Measurements from ENCODE around the gene JARID2.
A peak's percentile ranks its signal among the peaks of the same experiment; 100 is the strongest.

The JARID2 gene

DNA sequence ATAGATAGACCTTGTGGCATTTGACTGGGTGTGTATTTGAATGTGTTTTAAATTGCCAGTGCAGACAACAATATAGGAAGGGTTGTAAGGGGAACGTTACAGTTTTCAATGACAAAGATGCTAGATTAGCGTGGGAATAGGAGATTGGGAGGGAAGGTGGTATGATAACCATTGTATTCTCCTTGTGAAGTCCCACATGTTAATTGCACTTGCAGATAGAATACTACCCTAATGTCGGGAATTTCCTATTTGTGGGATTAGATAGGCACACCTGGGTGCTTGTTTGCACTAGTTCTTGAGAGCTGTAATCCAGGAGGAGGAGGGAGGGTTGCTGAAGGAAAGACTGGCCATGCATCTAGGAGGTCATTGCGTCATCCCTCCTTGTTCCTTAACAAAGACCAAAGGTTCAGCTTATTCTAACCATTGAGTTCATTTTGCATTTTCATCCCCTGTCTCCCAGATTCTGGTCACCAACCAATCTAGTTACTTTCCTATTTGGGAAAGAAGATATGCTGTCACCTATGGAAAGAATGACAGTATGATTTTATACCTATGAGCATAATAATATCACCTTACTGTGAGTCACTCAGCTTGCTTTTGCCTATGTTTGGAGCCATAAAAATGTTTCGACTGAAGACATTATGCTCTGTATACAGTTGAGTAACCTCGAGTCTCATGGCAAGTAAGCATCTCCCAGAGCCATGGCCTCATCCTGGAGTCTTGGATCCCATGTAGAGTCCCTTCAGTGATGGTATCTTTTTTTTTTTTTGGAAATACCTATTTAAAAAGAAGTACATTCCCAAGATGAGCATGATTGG, 215.5 kb downstream of the JARID2 start:
- ATAC-seq (replicated peaks; ENCODE audit: extremely low read depth, poor library complexity, severe bottlenecking) (no peak), DNase-seq (ENCODE audit: low spot score in 2 of 2) (no peak)
- H3K27ac Mint-ChIP-seq (ENCODE audit: low read depth) = no peak overlapping the region
- H3K36me3 Mint-ChIP-seq (ENCODE audit: insufficient read depth) = peaks cover 5% of the 10 kb centered on the region
- H3K4me3 Mint-ChIP-seq = no peak overlapping the region
- no peaks in the 10 kb centered on the region for H3K9me3 Mint-ChIP-seq
- peaks cover 43% of the 10 kb centered on the region for H3K4me1 Mint-ChIP-seq
- H3K27me3 Mint-ChIP-seq = no peaks in the 10 kb centered on the region

DNA sequence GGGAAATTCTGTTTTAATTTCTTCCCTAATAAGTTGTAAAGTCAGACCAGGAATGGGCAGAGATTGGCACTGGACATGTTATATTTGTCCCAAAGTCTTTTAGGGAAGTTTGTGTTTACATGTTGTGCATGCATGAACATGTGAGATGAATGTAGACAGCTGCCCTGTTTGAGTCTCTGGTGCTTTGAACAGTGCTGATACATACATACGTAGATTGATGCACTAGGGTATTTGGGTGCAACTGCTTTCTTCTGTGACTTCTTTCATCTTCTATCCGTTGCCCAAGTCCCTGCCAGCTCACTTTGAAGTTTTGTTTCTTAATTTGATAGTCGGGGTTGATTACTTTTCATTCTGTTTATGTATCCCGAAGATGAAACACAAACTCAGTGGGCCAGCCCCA, 216.4 kb downstream of the JARID2 start:
- Mint-ChIP-seq H3K27me3 (no peaks in the 10 kb centered on the region), H3K9me3 (no peaks in the 10 kb centered on the region), H3K36me3 (ENCODE audit: insufficient read depth) (peaks cover 5% of the 10 kb centered on the region), H3K27ac (ENCODE audit: low read depth) (no peak overlapping the region), H3K4me1 (peaks cover 39% of the 10 kb centered on the region), H3K4me3 (no peak overlapping the region)
- no peak for ATAC-seq (replicated peaks; ENCODE audit: extremely low read depth, poor library complexity, severe bottlenecking)
- no peak for DNase-seq (ENCODE audit: low spot score in 2 of 2)

DNA sequence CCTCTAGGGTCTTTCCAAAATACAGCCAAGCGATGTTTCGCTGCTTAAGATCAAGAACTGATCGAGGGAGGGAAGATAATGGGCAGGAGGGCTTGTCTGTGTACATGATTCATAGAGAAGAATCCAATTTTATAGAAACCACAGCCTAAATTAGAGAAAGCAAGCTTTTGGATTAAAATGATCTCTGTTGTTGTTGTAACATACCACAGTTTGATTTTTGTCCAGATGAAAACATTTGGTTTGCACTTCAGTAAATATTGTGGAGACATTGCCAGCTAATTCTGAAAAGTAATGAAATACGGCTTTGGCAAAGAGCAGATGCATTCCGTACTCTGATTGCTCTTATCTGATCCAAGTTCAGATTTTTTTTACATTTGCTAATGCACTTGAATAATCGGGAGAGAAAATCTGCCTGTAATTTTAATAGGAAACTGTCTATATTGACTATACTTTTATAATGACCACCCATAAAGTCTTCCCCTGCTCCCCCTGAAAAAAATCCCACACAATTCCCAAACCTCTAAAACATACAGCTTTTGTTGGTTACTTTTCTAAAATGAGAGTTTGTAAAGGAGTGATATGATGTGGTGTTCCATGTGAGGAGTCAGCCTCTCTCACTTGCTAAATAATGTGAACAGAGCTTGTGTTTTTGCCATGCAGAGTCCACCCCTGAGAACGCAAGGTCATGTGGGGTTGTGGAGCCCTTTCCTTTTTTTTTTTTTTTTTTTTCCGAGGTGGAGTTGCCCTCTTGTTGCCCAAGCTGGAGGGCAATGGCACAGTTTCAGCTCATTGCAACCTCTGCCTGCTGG, 217.1 kb downstream of the JARID2 start:
- H3K27ac Mint-ChIP-seq (ENCODE audit: low read depth) = no peak overlapping the region
- ATAC-seq (replicated peaks; ENCODE audit: extremely low read depth, poor library complexity, severe bottlenecking) (no peak), DNase-seq (ENCODE audit: low spot score in 2 of 2) (no peak)
- H3K36me3 Mint-ChIP-seq (ENCODE audit: insufficient read depth) = peaks cover 5% of the 10 kb centered on the region
- H3K9me3 Mint-ChIP-seq = no peaks in the 10 kb centered on the region
- H3K4me3 Mint-ChIP-seq = no peak overlapping the region
- no peaks in the 10 kb centered on the region for H3K27me3 Mint-ChIP-seq
- peaks cover 37% of the 10 kb centered on the region for H3K4me1 Mint-ChIP-seq

DNA sequence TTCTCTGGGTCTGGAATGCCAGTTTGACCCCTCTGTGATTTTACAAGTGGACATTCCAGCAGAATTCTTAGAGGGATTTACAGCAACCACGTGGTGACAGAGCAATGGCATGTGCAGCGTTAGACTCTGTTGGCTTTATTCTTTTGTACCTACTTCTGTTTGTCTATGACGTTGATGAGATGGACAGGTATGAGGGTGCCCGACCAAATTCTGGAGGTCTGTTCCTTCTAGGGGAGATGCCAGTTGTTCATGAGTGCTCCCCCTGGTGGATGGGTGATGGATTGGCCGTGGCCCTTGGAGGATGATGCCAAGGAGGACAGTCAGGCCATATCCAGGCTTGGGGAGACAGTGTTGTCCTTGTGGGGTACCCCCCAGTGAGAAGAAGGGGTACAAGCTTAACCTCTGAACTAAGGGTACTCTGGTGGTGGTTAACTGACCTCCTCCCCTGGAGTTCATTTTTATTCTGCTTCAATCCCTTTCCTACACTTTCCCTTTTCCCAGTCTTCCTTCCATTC, 218.4 kb downstream of the JARID2 start:
- DNase-seq (ENCODE audit: low spot score in 2 of 2) (peak; percentile 47 to 56), ATAC-seq (replicated peaks; ENCODE audit: extremely low read depth, poor library complexity, severe bottlenecking) (no peak)
- H3K27me3 Mint-ChIP-seq = no peaks in the 10 kb centered on the region
- H3K27ac Mint-ChIP-seq (ENCODE audit: low read depth) = no peak overlapping the region
- H3K36me3 Mint-ChIP-seq (ENCODE audit: insufficient read depth) = peaks cover 11% of the 10 kb centered on the region
- peaks cover 31% of the 10 kb centered on the region for H3K4me1 Mint-ChIP-seq
- H3K4me3 Mint-ChIP-seq = no peak overlapping the region
- H3K9me3 Mint-ChIP-seq = no peaks in the 10 kb centered on the region

DNA sequence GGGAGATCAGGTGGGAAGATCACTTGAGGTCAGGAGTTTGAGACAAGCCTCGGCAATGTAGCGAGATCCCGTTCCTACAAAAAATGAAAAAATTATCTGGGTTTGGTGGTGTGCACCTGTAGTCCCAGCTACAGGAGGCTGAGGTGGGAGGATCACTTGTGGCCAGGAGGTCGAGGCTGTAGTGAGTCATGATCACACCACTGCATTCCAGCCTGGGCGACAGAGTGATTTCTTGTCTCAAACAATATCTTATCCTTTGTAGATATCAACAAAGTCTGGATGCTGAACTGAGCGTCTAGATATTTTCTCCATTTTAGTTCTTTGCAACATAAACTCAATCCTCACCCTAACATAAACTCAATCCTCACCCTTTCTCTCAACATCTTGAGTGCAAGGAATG, 219.3 kb downstream of the JARID2 start:
- Mint-ChIP-seq H3K4me3 (no peak overlapping the region), H3K27ac (ENCODE audit: low read depth) (no peak overlapping the region), H3K27me3 (no peaks in the 10 kb centered on the region), H3K9me3 (no peaks in the 10 kb centered on the region), H3K36me3 (ENCODE audit: insufficient read depth) (peaks cover 11% of the 10 kb centered on the region), H3K4me1 (peaks cover 26% of the 10 kb centered on the region)
- DNase-seq (ENCODE audit: low spot score in 2 of 2) = no peak
- no peak for ATAC-seq (replicated peaks; ENCODE audit: extremely low read depth, poor library complexity, severe bottlenecking)

DNA sequence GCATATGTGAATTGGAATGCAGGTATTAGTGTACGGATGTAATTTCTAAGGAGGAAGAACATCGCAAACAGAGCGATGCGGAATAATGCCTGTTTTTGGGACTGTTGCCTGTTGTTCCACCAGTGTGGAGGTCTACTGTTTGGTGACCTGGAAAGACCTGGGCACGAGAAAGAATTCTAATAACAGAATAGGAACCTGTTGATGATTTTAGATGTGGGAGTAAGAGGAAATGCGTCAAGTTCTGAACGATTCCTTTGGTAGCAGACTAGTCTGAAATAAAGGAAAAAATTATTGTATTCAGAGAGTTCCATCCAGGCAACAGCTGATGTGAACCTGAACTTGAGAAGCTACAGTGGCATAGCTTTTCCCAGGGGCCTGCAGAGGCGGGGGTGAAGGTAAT, 224.9 kb downstream of the JARID2 start:
- H3K9me3 Mint-ChIP-seq = no peaks in the 10 kb centered on the region
- H3K4me1 Mint-ChIP-seq = peaks cover 12% of the 10 kb centered on the region
- DNase-seq (ENCODE audit: low spot score in 2 of 2) (no peak), ATAC-seq (replicated peaks; ENCODE audit: extremely low read depth, poor library complexity, severe bottlenecking) (no peak)
- no peak overlapping the region for H3K27ac Mint-ChIP-seq (ENCODE audit: low read depth)
- peaks cover 14% of the 10 kb centered on the region for H3K36me3 Mint-ChIP-seq (ENCODE audit: insufficient read depth)
- H3K4me3 Mint-ChIP-seq = no peak overlapping the region
- H3K27me3 Mint-ChIP-seq = no peaks in the 10 kb centered on the region

DNA sequence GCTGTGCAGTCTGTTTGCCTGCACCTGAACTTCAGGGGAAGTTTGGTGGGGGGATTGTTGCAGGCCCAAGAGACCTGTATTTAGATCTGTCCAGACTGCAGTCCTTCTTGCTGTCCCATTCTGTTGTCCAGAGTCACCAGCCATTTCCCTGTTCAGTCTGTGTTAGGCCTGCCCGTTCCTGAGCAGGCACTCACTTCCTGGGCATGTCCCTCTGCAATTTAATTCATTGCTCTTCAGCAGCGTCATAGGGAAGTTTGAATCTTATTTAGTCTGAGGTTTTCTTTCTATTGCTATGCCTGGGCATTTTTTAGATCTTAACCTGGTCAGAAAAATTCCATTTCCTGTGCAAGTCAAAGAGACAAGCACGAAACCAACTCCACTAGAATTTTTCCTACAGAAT, 226.8 kb downstream of the JARID2 start:
- Mint-ChIP-seq H3K27me3 (no peaks in the 10 kb centered on the region), H3K9me3 (no peaks in the 10 kb centered on the region), H3K4me1 (peaks cover 21% of the 10 kb centered on the region), H3K36me3 (ENCODE audit: insufficient read depth) (peaks cover 15% of the 10 kb centered on the region), H3K27ac (ENCODE audit: low read depth) (no peak overlapping the region), H3K4me3 (no peak overlapping the region)
- ATAC-seq (replicated peaks; ENCODE audit: extremely low read depth, poor library complexity, severe bottlenecking) (no peak), DNase-seq (ENCODE audit: low spot score in 2 of 2) (no peak)

DNA sequence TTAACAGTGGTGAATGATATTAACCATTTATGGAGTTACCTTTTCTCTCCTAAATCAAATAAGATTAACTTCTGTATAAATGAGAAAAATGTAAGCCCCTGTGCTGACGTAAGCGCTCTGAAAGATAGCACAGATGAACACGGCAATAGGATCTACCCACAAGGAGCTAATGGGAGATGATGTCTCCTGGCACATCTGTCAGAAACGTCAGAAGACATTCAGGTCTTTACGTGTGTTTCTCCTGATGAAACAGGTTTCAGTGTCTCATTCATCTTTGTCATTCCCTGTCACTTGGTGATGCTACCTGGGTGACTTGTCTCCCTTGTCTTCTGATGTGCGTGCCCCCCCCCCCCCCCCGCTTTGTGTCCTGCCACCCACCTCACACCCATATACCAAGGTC, 227.3 kb downstream of the JARID2 start:
- Mint-ChIP-seq H3K36me3 (ENCODE audit: insufficient read depth) (peaks cover 14% of the 10 kb centered on the region), H3K27me3 (no peaks in the 10 kb centered on the region), H3K4me3 (no peak overlapping the region), H3K9me3 (no peaks in the 10 kb centered on the region), H3K4me1 (peaks cover 21% of the 10 kb centered on the region), H3K27ac (ENCODE audit: low read depth) (no peak overlapping the region)
- no peak for DNase-seq (ENCODE audit: low spot score in 2 of 2)
- ATAC-seq (replicated peaks; ENCODE audit: extremely low read depth, poor library complexity, severe bottlenecking) = no peak

DNA sequence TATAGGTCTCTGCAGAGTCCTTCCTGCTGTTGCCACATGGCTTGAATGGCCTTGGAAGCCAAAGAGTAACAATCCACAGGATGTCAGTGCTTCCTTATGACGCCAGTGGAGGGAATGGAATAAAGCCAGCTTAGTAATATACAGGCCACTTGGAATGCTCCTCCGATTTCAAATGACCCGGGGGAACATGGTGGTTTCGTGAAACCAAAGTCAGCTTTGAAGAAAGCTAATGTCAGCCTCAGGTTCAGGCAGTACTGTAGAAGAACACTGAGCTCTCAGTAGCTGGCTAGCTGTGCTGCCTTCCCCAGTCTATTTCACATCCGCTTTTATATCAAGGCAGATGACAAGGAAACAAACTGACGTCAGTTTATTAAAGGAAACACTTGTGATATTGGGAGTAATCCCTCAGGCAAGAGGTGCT, 227.9 kb downstream of the JARID2 start:
- H3K36me3 Mint-ChIP-seq (ENCODE audit: insufficient read depth) = peaks cover 9% of the 10 kb centered on the region
- H3K27ac Mint-ChIP-seq (ENCODE audit: low read depth) = no peak overlapping the region
- H3K4me3 Mint-ChIP-seq = no peak overlapping the region
- H3K27me3 Mint-ChIP-seq = no peaks in the 10 kb centered on the region
- H3K4me1 Mint-ChIP-seq = peaks cover 21% of the 10 kb centered on the region
- H3K9me3 Mint-ChIP-seq = no peaks in the 10 kb centered on the region
- ATAC-seq (replicated peaks; ENCODE audit: extremely low read depth, poor library complexity, severe bottlenecking) (no peak), DNase-seq (ENCODE audit: low spot score in 2 of 2) (no peak)

DNA sequence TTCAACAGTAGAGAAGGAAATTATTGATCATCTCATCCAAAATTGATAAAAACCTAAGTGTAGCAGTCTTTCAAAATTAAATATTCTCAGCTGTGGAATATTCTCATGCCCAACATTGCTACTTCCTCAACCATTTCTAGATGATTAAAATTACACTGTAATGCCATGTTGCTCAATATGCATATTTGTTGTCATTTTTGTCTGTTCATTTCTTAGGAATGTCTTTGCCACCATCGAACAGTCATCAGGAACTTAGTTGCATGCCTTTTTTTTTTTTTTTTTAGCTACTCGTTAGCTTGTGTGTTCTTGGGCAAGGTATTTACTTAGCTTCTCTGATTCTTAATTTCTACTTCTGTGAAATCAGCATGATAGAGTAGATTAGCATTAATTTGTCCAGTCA, 228.3 kb downstream of the JARID2 start:
- H3K4me1 Mint-ChIP-seq = peaks cover 25% of the 10 kb centered on the region
- H3K36me3 Mint-ChIP-seq (ENCODE audit: insufficient read depth) = peaks cover 9% of the 10 kb centered on the region
- no peaks in the 10 kb centered on the region for H3K27me3 Mint-ChIP-seq
- ATAC-seq (replicated peaks; ENCODE audit: extremely low read depth, poor library complexity, severe bottlenecking) = no peak
- no peak for DNase-seq (ENCODE audit: low spot score in 2 of 2)
- H3K9me3 Mint-ChIP-seq = no peaks in the 10 kb centered on the region
- H3K27ac Mint-ChIP-seq (ENCODE audit: low read depth) = no peak overlapping the region
- no peak overlapping the region for H3K4me3 Mint-ChIP-seq

DNA sequence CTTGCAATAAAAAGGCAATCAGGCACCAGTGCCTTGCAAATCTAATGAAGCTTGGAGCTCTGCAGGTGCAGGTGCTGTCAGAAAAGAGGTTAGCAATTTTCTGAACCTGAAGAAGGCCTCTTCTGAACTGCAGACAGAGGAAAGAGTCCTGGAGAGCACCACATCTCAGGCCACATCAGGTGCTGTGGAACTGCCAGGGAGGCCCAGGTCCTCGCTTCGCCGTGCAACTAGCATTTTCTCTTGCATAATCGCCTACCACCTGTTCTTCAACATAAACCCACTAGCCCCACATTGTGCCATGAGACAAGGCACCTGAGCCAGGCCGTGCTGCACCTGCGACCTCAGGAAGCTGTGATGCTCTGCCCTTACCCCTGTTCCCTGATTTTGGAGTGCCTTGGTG, 229.4 kb downstream of the JARID2 start:
- Mint-ChIP-seq H3K9me3 (no peaks in the 10 kb centered on the region), H3K36me3 (ENCODE audit: insufficient read depth) (peaks cover 9% of the 10 kb centered on the region), H3K27ac (ENCODE audit: low read depth) (peak overlapping the region; percentile 29), H3K4me1 (peaks cover 36% of the 10 kb centered on the region), H3K4me3 (no peak overlapping the region), H3K27me3 (no peaks in the 10 kb centered on the region)
- DNase-seq (ENCODE audit: low spot score in 2 of 2) (no peak), ATAC-seq (replicated peaks; ENCODE audit: extremely low read depth, poor library complexity, severe bottlenecking) (no peak)

DNA sequence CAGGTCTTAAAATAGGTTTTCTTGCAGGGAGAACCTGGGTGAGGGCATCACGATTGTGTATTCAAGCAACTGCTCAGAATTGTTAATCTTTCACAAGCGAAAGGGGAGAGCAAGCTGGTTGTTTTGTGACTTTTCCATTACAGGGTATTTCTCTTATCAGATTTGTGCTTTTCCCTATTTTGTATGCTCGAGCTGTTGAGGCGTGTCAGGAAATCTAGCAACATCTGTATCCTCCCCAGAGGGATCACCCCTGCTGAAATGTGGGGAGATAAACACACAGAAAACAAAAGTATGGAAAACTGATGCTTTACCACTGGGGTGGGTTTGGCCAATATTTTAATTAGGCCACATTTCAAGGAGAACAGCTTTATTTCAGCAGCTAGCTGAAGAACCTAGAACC, 230.0 kb downstream of the JARID2 start:
- ATAC-seq (replicated peaks; ENCODE audit: extremely low read depth, poor library complexity, severe bottlenecking) (no peak), DNase-seq (ENCODE audit: low spot score in 2 of 2) (no peak)
- Mint-ChIP-seq H3K4me1 (peaks cover 37% of the 10 kb centered on the region), H3K36me3 (ENCODE audit: insufficient read depth) (peaks cover 10% of the 10 kb centered on the region), H3K4me3 (no peak overlapping the region), H3K9me3 (no peaks in the 10 kb centered on the region), H3K27ac (ENCODE audit: low read depth) (peak overlapping the region; percentile 29), H3K27me3 (no peaks in the 10 kb centered on the region)
